Measurements from ENCODE around the gene NHSL1.

Gene NHSL1

DNA sequence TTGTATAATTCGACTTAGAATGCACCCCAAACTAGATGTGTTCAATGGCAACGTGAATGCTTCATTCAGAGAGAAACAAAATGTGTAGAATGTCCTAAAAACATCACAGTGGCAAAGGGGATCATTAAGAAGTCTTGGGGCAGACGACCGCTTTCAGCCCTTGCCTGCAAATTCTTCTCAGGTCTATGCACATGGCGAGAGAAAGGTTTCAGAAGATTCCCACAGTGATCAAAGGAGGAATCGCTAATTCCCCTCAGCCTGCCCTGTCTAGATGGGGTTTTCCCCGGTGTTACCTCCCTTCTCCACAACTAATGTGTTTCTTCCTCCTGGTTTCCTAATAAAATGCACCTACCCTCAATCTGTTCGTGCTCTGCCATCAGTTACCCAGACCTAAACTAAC, 13.3 kb upstream of the NHSL1 start:
- TF ChIP-seq ISL1 (CRISPR knock-in tag; IDR thresholded peaks at IDR 0.05), result no peak
- TF ChIP-seq BACH2 (CRISPR knock-in tag; IDR thresholded peaks at IDR 0.05; ENCODE audit: borderline replicate concordance), result no peak
- no peak for TF ChIP-seq GLIS3 (CRISPR knock-in tag; IDR thresholded peaks at IDR 0.05)
- no peak for TF ChIP-seq ZNF565 (CRISPR knock-in tag; conservative IDR thresholded peaks at IDR 0.05; ENCODE audit: low read depth)
- TF ChIP-seq RARB (CRISPR knock-in tag; IDR thresholded peaks at IDR 0.05), result no peak
- TF ChIP-seq SNAI2 (CRISPR knock-in tag; IDR thresholded peaks at IDR 0.05), result no peak
- TF ChIP-seq ZFP30 (CRISPR knock-in tag; IDR thresholded peaks at IDR 0.05), result no peak
- TF ChIP-seq, protein P1, sequence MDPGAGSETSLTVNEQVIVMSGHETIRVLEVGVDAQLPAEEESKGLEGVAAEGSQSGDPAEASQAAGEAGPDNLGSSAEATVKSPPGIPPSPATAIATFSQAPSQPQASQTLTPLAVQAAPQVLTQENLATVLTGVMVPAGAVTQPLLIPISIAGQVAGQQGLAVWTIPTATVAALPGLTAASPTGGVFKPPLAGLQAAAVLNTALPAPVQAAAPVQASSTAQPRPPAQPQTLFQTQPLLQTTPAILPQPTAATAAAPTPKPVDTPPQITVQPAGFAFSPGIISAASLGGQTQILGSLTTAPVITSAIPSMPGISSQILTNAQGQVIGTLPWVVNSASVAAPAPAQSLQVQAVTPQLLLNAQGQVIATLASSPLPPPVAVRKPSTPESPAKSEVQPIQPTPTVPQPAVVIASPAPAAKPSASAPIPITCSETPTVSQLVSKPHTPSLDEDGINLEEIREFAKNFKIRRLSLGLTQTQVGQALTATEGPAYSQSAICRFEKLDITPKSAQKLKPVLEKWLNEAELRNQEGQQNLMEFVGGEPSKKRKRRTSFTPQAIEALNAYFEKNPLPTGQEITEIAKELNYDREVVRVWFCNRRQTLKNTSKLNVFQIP (CRISPR knock-in tag; IDR thresholded peaks at IDR 0.05; ENCODE audit: borderline replicate concordance, low read depth), result no peak
- no peak for ATAC-seq

DNA sequence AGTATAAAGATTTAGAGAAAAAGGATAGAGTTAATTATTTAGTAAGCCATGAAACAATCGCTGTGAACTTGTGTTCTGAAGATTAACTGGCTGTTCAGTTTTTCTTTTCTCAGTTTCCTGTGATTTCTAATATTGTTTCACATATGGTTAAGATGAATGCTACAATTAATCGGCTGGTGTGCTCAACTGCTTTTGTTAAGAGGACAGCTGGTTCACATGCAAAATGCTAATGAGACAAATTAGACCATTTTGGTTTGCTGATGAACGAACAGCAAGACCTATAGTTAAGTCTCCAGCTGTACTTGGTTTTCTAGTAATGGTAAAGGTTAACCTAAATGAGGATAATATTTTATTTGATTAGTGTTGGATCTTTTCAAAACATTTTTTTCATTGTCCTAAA, 10.8 kb upstream of the NHSL1 start:
- ATAC-seq, result no peak
- TF ChIP-seq ZC3H10 (CRISPR knock-in tag; IDR thresholded peaks at IDR 0.05), result no peak
- no peak for TF ChIP-seq ZNF8 (CRISPR knock-in tag; IDR thresholded peaks at IDR 0.05)
- TF ChIP-seq ISL1 (CRISPR knock-in tag; IDR thresholded peaks at IDR 0.05), result no peak
- TF ChIP-seq ZNF70 (CRISPR knock-in tag; IDR thresholded peaks at IDR 0.05), result no peak
- no peak for TF ChIP-seq TOX (CRISPR knock-in tag; IDR thresholded peaks at IDR 0.05; ENCODE audit: borderline replicate concordance)
- no peak for TF ChIP-seq ZFP3 (CRISPR knock-in tag; IDR thresholded peaks at IDR 0.05)
- TF ChIP-seq, protein P1 (CRISPR knock-in tag; IDR thresholded peaks at IDR 0.05; ENCODE audit: borderline replicate concordance, low read depth), result no peak
- TF ChIP-seq, protein P2, sequence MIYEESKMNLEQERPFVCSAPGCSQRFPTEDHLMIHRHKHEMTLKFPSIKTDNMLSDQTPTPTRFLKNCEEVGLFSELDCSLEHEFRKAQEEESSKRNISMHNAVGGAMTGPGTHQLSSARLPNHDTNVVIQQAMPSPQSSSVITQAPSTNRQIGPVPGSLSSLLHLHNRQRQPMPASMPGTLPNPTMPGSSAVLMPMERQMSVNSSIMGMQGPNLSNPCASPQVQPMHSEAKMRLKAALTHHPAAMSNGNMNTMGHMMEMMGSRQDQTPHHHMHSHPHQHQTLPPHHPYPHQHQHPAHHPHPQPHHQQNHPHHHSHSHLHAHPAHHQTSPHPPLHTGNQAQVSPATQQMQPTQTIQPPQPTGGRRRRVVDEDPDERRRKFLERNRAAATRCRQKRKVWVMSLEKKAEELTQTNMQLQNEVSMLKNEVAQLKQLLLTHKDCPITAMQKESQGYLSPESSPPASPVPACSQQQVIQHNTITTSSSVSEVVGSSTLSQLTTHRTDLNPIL (CRISPR knock-in tag; IDR thresholded peaks at IDR 0.05; ENCODE audit: low read depth), result no peak
- TF ChIP-seq, protein P3, sequence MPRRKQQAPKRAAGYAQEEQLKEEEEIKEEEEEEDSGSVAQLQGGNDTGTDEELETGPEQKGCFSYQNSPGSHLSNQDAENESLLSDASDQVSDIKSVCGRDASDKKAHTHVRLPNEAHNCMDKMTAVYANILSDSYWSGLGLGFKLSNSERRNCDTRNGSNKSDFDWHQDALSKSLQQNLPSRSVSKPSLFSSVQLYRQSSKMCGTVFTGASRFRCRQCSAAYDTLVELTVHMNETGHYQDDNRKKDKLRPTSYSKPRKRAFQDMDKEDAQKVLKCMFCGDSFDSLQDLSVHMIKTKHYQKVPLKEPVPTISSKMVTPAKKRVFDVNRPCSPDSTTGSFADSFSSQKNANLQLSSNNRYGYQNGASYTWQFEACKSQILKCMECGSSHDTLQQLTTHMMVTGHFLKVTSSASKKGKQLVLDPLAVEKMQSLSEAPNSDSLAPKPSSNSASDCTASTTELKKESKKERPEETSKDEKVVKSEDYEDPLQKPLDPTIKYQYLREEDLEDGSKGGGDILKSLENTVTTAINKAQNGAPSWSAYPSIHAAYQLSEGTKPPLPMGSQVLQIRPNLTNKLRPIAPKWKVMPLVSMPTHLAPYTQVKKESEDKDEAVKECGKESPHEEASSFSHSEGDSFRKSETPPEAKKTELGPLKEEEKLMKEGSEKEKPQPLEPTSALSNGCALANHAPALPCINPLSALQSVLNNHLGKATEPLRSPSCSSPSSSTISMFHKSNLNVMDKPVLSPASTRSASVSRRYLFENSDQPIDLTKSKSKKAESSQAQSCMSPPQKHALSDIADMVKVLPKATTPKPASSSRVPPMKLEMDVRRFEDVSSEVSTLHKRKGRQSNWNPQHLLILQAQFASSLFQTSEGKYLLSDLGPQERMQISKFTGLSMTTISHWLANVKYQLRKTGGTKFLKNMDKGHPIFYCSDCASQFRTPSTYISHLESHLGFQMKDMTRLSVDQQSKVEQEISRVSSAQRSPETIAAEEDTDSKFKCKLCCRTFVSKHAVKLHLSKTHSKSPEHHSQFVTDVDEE (CRISPR knock-in tag; IDR thresholded peaks at IDR 0.05), result no peak
- no peak for TF ChIP-seq ZNF565 (CRISPR knock-in tag; conservative IDR thresholded peaks at IDR 0.05; ENCODE audit: low read depth)
- no peak for TF ChIP-seq ESRRG (CRISPR knock-in tag; IDR thresholded peaks at IDR 0.05)

DNA sequence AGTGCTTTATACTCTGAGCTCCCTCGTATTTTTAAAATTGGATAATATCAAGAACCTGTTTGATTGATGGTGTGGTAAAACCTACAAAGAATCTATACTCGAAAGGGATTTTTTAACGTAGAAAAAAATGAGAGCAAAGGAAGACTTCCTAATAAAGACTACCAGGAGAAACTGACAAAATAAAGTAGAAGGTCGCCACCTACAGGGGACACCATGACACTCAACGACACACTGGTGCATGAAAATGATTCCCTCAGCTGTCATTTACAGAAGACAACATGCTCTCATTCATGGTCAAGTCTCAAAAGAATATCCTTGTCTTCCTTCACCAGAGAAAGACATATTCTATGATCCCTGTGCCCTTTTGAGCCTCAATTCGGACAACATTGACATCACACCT, 10.1 kb upstream of the NHSL1 start:
- ATAC-seq, result no peak
- no peak for TF ChIP-seq ESRRG (CRISPR knock-in tag; IDR thresholded peaks at IDR 0.05)
- TF ChIP-seq, protein P4, sequence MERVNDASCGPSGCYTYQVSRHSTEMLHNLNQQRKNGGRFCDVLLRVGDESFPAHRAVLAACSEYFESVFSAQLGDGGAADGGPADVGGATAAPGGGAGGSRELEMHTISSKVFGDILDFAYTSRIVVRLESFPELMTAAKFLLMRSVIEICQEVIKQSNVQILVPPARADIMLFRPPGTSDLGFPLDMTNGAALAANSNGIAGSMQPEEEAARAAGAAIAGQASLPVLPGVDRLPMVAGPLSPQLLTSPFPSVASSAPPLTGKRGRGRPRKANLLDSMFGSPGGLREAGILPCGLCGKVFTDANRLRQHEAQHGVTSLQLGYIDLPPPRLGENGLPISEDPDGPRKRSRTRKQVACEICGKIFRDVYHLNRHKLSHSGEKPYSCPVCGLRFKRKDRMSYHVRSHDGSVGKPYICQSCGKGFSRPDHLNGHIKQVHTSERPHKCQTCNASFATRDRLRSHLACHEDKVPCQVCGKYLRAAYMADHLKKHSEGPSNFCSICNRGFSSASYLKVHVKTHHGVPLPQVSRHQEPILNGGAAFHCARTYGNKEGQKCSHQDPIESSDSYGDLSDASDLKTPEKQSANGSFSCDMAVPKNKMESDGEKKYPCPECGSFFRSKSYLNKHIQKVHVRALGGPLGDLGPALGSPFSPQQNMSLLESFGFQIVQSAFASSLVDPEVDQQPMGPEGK (CRISPR knock-in tag; IDR thresholded peaks at IDR 0.05; ENCODE audit: borderline replicate concordance), result no peak
- no peak for TF ChIP-seq PPARA (CRISPR knock-in tag; IDR thresholded peaks at IDR 0.05; ENCODE audit: borderline replicate concordance)
- no peak for TF ChIP-seq GLIS3 (CRISPR knock-in tag; IDR thresholded peaks at IDR 0.05)
- TF ChIP-seq, protein P3 (CRISPR knock-in tag; IDR thresholded peaks at IDR 0.05), result no peak
- no peak for TF ChIP-seq ARNTL (CRISPR knock-in tag; IDR thresholded peaks at IDR 0.05; ENCODE audit: borderline replicate concordance, low read depth)
- TF ChIP-seq RARB (CRISPR knock-in tag; IDR thresholded peaks at IDR 0.05), result no peak
- TF ChIP-seq CSDC2 (CRISPR knock-in tag; IDR thresholded peaks at IDR 0.05), result no peak
- no peak for TF ChIP-seq TOX (CRISPR knock-in tag; IDR thresholded peaks at IDR 0.05; ENCODE audit: borderline replicate concordance)
- TF ChIP-seq, protein P1 (CRISPR knock-in tag; IDR thresholded peaks at IDR 0.05; ENCODE audit: borderline replicate concordance, low read depth), result no peak
- TF ChIP-seq OSR1 (CRISPR knock-in tag; IDR thresholded peaks at IDR 0.05), result no peak
- TF ChIP-seq ZFP30 (CRISPR knock-in tag; IDR thresholded peaks at IDR 0.05), result no peak
- no peak for TF ChIP-seq ZNF565 (CRISPR knock-in tag; conservative IDR thresholded peaks at IDR 0.05; ENCODE audit: low read depth)
- TF ChIP-seq ZC3H10 (CRISPR knock-in tag; IDR thresholded peaks at IDR 0.05), result no peak
- TF ChIP-seq, protein P2 (CRISPR knock-in tag; IDR thresholded peaks at IDR 0.05; ENCODE audit: low read depth), result no peak

Measured in SK-N-SH treated with all-trans-retinoic acid at 6 μM for 48 hours (cell line).